NCI-H345 (cell line): ENCODE measurements around the gene GLRX2.
A peak's percentile ranks its signal among the peaks of the same experiment; 100 is the strongest.
"Not testable (repeated sequence)": the region's sequence is repeated elsewhere in the genome, so short reads cannot be mapped to it uniquely, and the experiment has no call there.

Experiments used
- DNase-seq: peaks from one replicate; lab custom pipeline; 2025; lab: John Stamatoyannopoulos, UW

The GLRX2 gene, protein sequence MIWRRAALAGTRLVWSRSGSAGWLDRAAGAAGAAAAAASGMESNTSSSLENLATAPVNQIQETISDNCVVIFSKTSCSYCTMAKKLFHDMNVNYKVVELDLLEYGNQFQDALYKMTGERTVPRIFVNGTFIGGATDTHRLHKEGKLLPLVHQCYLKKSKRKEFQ

GRCh38 chr1:193104907-193105820 lies at the start of gene GLRX2:
GLRX2 (minus strand) TSS chr1:193105414; CDS start chr1:193105382, 32 bp downstream.
- peak; percentile 76 for DNase-seq

DNA sequence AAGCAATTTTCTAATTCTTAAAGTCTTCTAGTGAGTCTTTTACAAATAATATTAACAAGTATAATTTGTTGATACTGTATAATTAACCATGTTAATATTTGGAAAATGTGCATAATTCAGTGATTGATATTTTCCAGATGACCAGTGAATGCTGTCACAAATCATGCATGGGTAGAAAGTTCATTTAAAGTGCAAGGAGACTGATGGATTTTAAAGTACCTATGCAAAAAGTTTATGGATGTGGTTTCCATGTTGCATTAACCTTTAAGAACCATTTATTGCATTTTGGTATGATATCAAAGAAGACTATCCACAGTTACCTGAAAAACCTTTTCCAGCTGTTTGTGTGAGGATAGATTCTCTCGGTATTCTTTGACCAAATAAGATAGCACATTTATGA lies 39.8 kb upstream of the GLRX2 start:
- DNase-seq, result no peak

DNA sequence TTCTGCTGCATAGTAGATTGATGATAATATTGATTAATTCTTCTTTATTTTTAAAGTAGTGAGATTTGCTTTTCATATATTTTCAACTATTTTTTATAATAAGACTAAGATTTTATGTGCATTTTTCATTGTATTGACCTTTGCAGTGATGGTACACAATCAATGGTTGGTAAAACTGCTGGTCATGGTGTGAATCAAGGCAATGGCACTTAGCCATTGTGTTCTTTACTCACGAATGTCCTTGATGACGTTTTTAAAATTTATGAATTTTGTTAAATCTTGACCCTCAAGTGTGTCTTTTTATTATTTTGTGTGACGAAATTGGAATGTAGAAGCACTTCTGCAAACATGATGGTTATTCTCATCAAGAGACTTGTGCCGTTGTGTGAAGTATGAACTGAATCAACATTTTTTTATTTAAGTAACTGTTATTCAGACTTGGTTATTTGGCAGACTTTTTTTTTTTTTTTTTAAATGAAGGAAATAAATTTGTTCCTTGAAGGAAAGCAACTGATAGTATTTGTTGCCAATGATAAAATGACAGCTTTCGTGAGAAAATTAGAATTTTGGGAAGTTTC lies 39.2 kb upstream of the GLRX2 start:
- DNase-seq, result no peak

DNA sequence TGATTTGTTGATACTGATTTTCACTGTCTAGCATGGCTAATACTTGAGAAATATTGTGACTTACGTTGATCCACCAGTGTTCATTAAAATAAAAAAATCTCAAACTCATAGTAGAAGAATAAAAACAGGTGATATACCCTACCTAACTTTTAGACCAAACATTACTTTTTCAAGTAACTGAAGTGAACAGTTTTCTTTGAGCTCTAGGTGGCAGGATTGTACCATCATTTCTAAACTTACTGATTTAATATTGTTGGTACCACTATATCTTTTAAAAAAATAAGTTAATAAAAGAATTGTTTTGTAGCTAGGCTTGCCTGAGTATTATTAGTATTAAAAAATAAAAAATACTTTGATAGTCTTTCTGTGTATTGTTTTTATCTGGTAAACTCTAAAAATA lies 38.1 kb upstream of the GLRX2 start:
- DNase-seq, result no peak

DNA sequence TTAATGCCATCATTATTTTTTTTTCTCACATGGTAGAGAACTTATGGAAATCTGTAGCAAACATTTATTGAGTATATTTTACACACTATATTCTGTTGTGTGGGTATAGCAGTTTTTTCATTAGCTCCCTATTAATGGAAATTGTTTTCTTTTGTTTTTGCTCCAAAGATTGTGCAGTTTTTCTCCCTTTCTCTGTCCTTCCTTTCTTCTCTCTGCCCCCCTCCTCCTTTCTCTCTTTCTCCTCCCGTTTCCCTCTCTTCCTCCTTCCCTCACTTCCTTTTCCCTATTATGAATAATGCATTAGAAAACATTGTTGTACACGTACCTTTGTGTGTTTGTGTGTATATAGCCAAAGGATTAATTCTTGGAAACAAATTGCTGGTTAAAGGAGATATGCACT lies 37.2 kb upstream of the GLRX2 start:
- DNase-seq, result no peak

GRCh38 chr1:193141804-193142203 lies 36.6 kb upstream of the GLRX2 start:
- DNase-seq, result no peak

DNA sequence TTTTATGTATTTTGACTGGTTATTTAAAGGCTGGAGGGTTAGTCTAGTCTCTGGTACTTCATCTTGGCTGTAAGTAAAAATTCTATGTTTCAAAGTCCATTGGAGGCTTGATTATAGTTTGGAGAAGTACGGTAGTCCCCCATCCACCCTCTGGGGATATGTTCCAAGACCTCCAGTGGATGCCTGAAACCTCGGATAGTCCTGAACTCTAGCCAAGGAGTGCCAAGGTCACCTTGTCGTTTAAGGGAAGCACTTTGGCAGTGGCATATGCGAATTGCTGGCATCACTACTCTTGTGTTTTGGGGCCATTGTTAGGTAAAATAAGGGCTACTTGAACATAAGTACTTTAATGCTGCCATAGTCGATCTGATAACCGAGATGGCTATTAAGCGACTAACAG lies 35.0 kb upstream of the GLRX2 start:
- no peak for DNase-seq

- no peak for DNase-seq
Measured at GRCh38 chr1:193131266-193131860, 26.1 kb upstream of the GLRX2 start.

GRCh38 chr1:193125369-193125768 lies 20.2 kb upstream of the GLRX2 start:
- no peak for DNase-seq

DNA sequence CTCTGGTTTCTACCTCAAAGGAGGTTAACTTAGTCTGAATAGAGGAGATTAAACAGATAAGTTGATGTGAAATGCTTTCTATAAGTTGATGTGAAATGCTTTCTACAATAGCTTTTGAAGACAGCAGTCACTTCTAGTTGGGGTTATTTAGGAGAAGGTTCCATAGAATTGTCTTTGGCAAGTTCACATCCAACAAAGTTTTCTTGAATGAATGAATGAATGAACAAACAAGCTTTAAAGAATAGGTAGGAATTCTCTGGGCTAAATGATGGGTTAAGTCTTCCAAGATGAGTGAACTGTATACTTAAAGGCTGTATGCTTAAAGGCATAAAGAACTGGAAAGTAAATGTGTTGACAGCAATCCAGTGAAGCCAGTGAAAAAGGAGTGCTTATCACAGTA lies 18.5 kb upstream of the GLRX2 start:
- DNase-seq, result no peak

GRCh38 chr1:193121616-193122593 lies 16.7 kb upstream of the GLRX2 start, which contains the start of gene CDC73:
CDC73 (plus strand) TSS chr1:193122031; CDS start chr1:193122201, 170 bp downstream.
- peak; percentile 96 for DNase-seq

DNA sequence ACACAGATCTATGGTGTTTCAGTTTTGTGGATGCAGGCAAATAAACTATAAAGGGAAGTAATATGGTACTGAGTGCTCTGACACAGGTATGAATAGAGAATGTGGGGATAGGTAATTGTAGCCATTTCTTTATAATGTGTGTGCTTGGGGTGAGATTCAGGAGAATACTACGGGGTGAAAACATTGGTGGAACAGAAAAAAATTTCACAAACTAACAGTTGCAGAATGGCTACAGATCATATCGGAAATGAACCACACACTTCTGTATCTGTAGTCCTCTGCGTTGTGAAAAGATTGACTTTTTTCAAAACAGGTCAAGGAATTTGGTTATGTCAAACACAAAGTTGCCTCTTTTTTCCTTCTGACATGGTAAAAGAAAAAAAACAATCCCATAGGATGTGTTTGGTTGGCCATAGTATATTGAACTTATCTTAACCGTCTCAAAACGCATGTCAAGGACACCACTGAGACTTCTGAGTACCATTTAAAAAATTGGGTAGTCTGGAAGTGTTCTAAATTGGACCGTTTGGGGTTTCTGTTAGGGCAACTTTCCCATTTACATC lies 15.5 kb upstream of the GLRX2 start:
- DNase-seq, result no peak

- DNase-seq, result no peak
Measured at GRCh38 chr1:193118803-193119730, 13.9 kb upstream of the GLRX2 start.

- no peak for DNase-seq
Measured at GRCh38 chr1:193118194-193118593, 13.0 kb upstream of the GLRX2 start.

DNA sequence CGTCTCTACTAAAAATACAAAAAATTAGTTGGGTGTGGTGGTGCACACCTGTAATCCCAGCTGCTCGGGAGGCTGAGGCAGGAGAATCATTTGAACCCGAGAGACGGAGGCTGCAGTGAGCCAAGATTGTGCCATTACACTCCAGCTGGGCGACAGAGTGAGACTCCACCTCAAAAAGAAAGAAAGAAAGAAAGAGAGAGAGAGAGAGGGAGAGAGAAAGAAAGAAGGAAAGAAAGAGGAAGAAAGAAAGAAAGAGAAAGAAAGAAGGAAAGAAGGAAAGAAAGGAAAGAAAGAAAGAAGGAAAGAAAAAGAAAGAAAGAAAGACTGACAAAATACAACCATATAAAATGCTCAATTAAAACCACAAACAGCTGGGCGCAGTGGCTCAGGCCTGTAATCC lies 12.0 kb upstream of the GLRX2 start:
- DNase-seq, result not testable (repeated sequence)

- DNase-seq, result no peak
Measured at GRCh38 chr1:193115629-193116227, 10.5 kb upstream of the GLRX2 start.

DNA sequence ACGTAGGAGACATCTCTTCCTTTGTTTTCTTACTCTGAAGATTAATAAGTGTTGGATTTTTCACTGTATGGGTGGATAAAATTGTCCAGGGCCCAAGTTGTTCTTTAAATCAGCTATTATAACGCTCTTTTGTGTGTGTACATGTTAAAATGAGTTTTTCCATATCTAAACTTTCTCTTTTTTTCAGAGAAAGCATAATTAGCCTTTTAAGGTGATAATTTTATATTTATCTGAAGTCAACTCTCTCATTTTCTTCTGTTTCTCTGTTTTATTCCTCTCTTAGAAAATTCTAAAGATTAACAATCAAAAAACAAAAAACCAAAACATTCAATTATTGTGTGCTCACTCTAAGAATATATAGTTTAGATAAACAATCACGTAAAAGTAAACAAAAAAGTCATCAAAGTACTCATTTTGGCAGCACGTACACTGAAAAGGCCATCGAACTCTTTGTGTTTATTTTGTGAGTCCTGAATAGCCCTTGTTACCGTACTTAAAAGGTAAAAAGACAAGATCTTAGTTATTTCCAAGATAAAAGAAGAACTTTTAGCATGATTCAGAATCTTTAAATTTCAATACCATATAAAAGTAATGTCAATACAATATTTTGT lies 9.4 kb upstream of the GLRX2 start:
- DNase-seq, result no peak

DNA sequence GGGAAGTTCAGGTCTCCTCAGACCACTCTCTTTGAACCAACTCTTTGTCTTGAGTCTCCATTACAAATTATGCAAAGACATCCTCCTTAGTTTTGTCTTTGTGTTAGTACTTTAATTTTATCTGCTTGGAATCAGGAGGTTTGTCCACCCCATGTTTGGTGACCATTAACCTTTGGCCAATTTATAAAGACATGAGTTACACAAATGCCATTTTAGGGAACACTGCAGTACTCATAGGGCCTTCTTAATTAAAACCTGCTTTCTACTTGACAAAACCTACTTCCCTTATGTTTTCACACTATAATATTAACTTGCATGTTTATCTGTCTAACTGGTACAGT lies 8.7 kb upstream of the GLRX2 start:
- DNase-seq, result no peak

DNA sequence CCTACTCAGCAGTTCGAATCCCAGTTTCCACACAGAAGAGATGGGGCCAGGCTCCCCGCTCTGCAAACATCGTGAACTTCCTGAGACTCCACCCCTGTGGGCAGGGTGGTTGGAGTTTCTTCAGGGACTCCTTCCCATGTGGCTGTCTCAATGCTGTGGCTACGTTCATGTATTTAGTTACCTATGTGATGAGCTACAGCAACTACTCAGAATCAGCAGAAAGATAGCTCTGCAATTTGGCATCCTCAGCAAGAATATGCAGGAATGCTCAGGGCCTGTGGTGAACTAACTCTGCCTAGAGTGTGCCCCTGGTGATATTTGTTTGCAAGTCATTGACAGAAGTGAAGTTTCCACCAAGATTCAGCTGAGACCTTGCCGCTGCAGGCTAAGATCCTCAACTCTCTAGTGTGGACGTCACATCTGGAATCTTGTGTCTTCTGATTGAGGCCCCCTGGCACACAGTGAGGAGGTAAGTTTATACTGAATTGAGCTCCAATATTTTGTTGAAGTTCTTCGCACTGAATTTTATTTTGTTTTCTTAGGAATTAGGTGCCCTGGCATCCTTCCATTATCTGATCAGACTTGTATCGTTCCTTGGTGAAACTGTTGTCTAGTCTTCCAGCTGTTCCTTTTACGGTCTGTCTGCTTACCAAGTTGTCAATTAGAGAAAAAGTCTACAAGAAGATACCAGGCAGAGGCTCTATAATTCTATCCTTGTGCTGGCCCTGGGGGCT lies 8.2 kb upstream of the GLRX2 start:
- no peak for DNase-seq
